Activated naive CD4-positive, alpha-beta T cell treated with anti-CD3 and anti-CD28 coated beads for 36 hours (primary cell): ENCODE data around the gene PLSCR2. TPM values are rescaled to one million over a fixed set of nuclear protein-coding genes. Genes with fewer than 3 reads are reported as not detected.
"Not testable (repeated sequence)": the region's sequence is repeated elsewhere in the genome, so short reads cannot be mapped to it uniquely, and the experiment has no call there.

ENCODE experiments used
- CTCF ChIA-PET: fragments of 350-600 bp; sonication (Branson Sonifier 250); formaldehyde crosslinking; loops from one replicate; lab custom pipeline; 2021; ENCODE audit warnings: antibody characterized with exemption; lab: Charles Lee
- DNase-seq: peaks from one replicate; pipeline ENCODE4 v3.0.0-alpha.2; 2020
- H3K27ac Mint-ChIP-seq: one replicate; pipeline ENCODE4 v1.8.0; 2021; ENCODE audit warnings: mild to moderate bottlenecking, mixed read lengths
- H3K27me3 Mint-ChIP-seq: one replicate; pipeline ENCODE4 v1.8.0; 2021; ENCODE audit warnings: low read depth, mixed read lengths
- H3K36me3 Mint-ChIP-seq: one replicate; pipeline ENCODE4 v1.8.0; 2021; ENCODE audit warnings: low read depth, mixed read lengths
- H3K4me1 Mint-ChIP-seq: one replicate; pipeline ENCODE4 v1.8.0; 2021; ENCODE audit warnings: low read depth, mixed read lengths
- H3K4me3 Mint-ChIP-seq: one replicate; pipeline ENCODE4 v1.8.0; 2021; ENCODE audit warnings: mild to moderate bottlenecking, moderate library complexity, mixed read lengths
- H3K9me3 Mint-ChIP-seq: one replicate; pipeline ENCODE4 v1.8.0; 2021; ENCODE audit warnings: mixed read lengths
- intact Hi-C: fragments of 100-400 bp; cut with micrococcal nuclease; formaldehyde crosslinking; loops from one replicate; pipeline ENCODE4 v1.15.1; 2023
- total RNA-seq, 2 experiments: library from RNA; stranded (reverse); gene quantifications; one replicate each; pipeline ENCODE4 v1.2.3, GENCODE V29; 2021

Gene PLSCR2
- total RNA-seq, 2 experiments from 2014 or later = not detected

DNA sequence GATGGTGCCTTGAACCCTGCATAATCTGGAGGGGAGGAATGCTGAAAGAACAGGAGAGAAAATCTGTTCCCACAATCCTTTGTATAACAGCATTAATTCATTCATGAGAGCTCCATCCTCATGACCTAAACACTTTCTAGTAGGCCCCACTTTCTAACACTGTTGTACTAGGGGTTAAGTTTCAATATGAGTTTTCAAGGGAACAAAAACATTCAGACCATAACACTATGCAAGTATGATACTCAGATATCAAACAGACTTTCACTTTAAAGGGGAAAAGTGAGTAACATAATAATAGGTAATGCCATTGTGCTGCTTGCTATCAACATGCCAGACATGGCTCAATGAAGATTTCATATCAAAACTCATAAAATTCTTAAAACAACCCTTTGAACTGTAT is 32.4 kb upstream of the PLSCR2 start:
- intact Hi-C loops = loop anchor here (1.0 kb wide), 1 partner anchor 32 kb away; the partner anchor contains the start of gene PLSCR2
- Mint-ChIP-seq H3K9me3 (peaks cover 3% of the 10 kb centered on the region), H3K36me3 (no peaks in the 10 kb centered on the region), H3K4me3 (no peak overlapping the region), H3K27me3 (no peaks in the 10 kb centered on the region), H3K4me1 (peaks cover 19% of the 10 kb centered on the region), H3K27ac (no peak overlapping the region)
- CTCF ChIA-PET = no interaction called here
- DNase-seq = no peak

DNA sequence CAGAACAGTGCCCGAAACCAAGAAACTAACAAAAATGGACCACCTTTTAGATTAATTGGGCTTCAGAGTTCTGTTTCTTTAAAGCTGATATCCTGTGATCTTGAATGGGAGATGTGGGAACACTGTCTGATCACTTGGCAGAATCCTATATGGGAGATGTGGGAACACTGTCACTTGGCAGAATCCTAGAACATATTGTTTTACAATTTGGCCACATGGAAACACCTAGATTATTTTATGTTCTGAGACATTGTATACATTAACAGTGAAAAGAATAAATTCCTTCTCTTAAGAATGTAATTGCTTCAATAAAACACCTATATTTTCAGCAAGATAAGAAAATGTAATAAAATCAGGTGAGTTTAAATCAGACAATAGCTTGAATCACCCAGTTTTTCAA is 30.3 kb upstream of the PLSCR2 start:
- peaks cover 3% of the 10 kb centered on the region for H3K9me3 Mint-ChIP-seq
- CTCF ChIA-PET = no interaction called here
- no peak overlapping the region for H3K27ac Mint-ChIP-seq
- peaks cover 22% of the 10 kb centered on the region for H3K4me1 Mint-ChIP-seq
- no peak for DNase-seq
- H3K36me3 Mint-ChIP-seq = no peaks in the 10 kb centered on the region
- H3K27me3 Mint-ChIP-seq = no peaks in the 10 kb centered on the region
- H3K4me3 Mint-ChIP-seq = no peak overlapping the region
- intact Hi-C loops = loop anchor here (2.0 kb wide), 1 partner anchor 45 kb away; the partner anchor contains the start of gene PLSCR1

DNA sequence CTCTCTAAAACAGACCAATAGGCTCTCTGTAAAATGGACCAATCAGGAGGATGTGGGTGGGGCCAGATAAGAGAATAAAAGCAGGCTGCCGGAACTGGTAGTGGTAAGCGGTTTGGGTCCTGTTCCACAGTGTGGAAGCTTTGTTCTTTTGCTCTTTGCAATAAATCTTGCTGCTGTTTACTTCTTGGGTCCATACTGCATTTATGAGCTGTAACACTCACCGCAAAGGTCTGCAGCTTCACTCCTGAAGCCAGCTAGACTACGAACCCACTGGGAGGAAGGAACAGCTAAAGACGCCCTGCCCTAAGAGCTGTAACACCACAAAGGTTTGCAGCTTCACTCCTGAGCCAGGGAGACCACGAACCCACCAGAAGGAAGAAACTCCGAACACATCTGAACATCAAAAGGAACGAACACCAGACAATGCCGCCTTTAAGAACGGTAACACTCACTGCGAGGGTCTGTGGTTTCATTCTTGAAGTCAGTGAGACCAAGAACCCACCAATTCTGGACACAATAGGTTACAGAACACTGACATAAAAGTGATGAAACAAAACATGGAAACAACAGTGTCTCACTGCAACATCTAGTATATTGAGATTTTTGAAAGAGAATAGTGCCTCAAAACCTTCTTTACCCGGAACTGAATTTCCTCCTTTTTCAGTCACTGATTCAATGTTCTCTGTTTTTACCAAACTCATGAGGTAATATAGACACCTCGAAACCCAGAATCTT is 28.8 kb upstream of the PLSCR2 start:
- Mint-ChIP-seq H3K4me3 (peak overlapping the region; percentile 71), H3K27ac (peak overlapping the region; percentile 41), H3K27me3 (no peaks in the 10 kb centered on the region), H3K36me3 (no peaks in the 10 kb centered on the region), H3K9me3 (peaks cover 3% of the 10 kb centered on the region), H3K4me1 (peaks cover 19% of the 10 kb centered on the region)
- CTCF ChIA-PET = no interaction called here
- intact Hi-C loops = loop anchor here (1.0 to 2.0 kb wide), 2 partner anchors 29 to 47 kb away; partner anchors contain the start of genes PLSCR1 and PLSCR2
- DNase-seq = peak; percentile 59

DNA sequence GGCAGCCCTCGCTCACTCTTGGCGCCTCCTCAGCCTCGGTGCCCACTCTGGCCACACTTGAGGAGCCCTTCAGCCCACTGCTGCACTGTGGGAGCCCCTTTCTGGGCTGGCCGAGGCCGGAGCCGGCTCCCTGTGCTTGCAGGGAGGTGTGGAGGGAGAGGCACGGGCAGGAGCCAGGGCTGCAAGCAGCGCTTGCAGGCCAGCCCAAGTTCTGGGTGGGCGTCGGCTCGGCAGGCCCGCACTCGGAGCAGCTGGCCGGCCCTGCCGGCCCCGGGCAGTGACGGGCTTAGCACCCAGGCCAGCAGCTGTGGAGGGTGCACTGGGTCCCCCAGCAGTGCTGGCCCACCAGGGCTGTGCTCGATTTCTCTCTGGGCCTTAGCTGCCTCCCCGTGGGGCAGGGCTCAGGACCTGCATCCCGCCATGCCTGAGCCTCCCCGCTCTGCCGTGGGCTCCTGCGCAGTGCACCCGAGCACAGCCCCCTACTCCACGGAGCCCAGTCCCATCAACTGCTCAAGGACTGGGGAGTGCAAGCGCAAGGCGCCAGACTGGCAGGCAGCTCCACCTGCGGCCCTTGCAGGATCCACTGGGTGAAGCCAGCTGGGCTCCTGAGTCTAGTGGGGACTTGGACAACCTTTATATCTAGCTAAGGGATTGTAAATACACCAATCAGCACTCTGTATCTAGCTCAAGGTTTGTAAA is 27.9 kb upstream of the PLSCR2 start:
- H3K27me3 Mint-ChIP-seq, H3K27ac Mint-ChIP-seq, H3K4me3 Mint-ChIP-seq, intact Hi-C loops, CTCF ChIA-PET, H3K9me3 Mint-ChIP-seq, DNase-seq, H3K36me3 Mint-ChIP-seq: not testable (repeated sequence)
- H3K4me1 Mint-ChIP-seq = peaks cover 11% of the 10 kb centered on the region

DNA sequence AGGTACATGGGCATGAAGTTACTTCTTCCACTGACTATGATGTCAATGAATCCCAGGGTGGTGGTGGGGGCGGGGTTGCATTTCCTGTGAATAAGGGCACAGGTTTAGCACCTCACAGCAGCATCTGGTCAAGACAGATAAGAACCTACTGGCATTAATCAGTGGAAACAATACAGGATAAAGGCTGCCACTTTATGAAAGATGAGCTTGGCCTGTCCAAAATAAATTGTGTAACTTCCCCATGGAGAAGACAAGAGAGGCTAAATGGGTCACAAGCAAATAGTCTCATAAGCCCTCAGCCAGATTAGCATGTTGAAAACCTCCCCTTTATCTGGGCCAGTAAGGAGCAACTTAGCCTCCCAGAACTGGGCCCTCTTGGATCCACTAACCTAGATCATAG is 27.4 kb upstream of the PLSCR2 start:
- Mint-ChIP-seq H3K27ac (no peak overlapping the region), H3K9me3 (peaks cover 5% of the 10 kb centered on the region), H3K4me1 (peaks cover 10% of the 10 kb centered on the region), H3K4me3 (no peak overlapping the region), H3K27me3 (peaks cover 8% of the 10 kb centered on the region), H3K36me3 (no peaks in the 10 kb centered on the region)
- intact Hi-C loops = no loop called here
- CTCF ChIA-PET = no interaction called here
- peak; percentile 17 for DNase-seq

DNA sequence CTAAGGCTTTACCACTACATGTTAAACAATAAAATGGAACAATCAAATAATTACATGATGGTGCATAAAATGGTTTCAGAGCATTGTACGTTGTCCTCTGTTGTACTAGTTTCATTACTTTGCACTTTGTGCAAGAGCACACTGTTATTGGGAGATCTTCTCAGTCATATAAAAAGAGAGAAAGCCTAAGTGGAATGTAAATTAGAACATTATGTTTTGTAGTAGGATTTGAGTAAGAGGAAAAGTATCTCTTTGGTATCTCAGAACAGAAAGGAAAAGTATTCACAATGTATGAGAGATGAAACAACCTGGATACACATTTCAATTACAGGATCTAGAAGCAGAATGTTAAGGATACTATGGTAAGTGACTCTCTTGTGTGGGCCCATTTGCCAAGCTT is 26.9 kb upstream of the PLSCR2 start:
- Mint-ChIP-seq H3K4me1 (peaks cover 7% of the 10 kb centered on the region), H3K27me3 (peaks cover 8% of the 10 kb centered on the region), H3K9me3 (peaks cover 5% of the 10 kb centered on the region), H3K36me3 (no peaks in the 10 kb centered on the region), H3K27ac (no peak overlapping the region), H3K4me3 (no peak overlapping the region)
- intact Hi-C loops = no loop called here
- CTCF ChIA-PET = no interaction called here
- DNase-seq = no peak

DNA sequence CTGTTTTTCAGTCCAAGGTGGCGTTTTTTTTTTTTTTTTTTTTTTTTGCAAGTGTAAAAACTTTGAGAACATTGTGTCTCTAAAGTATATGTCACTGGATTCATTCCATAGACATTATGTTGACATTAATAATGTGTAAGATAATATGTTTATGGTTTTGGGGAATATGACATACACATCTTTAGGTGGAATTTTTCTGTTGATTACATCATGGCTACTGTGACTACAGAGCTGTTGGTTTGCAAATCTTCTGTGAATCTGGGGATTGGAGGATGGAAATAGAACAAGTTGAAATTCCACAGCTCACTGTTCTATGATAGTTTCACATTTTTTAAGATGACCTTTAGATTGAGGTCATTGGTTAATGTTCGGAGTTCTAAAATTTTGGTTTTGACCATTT is 24.4 kb upstream of the PLSCR2 start:
- CTCF ChIA-PET = no interaction called here
- Mint-ChIP-seq H3K9me3 (peaks cover 11% of the 10 kb centered on the region), H3K27ac (no peak overlapping the region)

DNA sequence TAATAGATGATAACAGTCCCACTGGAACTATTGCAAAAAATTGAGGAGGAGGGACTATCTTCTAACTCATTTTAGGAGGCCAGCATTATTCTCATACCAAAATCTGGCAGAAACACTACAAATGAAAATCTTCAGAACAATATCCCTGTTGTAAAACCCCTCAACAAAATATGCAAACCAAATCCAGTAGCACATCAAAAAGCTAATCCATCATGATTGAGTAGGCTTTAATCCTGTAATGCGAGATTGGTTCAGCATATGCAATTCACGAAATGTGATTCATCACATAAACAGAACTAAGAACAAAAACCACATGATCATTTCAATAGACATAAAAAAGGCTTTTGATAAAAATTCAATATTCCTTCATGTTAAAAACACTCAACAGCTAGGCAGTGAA is 23.9 kb upstream of the PLSCR2 start:
- DNase-seq = no peak
- H3K4me1 Mint-ChIP-seq = peaks cover 5% of the 10 kb centered on the region
- intact Hi-C loops = no loop called here
- H3K4me3 Mint-ChIP-seq = no peak overlapping the region
- peaks cover 15% of the 10 kb centered on the region for H3K9me3 Mint-ChIP-seq
- H3K36me3 Mint-ChIP-seq = no peaks in the 10 kb centered on the region
- CTCF ChIA-PET = no interaction called here
- H3K27ac Mint-ChIP-seq = no peak overlapping the region
- peaks cover 8% of the 10 kb centered on the region for H3K27me3 Mint-ChIP-seq

More for the DNA sequence above, 24.4 kb upstream of the PLSCR2 start:
- no peak for DNase-seq
- Mint-ChIP-seq H3K27me3 (peaks cover 8% of the 10 kb centered on the region), H3K4me1 (peaks cover 7% of the 10 kb centered on the region), H3K36me3 (no peaks in the 10 kb centered on the region), H3K4me3 (no peak overlapping the region)
- intact Hi-C loops = no loop called here

DNA sequence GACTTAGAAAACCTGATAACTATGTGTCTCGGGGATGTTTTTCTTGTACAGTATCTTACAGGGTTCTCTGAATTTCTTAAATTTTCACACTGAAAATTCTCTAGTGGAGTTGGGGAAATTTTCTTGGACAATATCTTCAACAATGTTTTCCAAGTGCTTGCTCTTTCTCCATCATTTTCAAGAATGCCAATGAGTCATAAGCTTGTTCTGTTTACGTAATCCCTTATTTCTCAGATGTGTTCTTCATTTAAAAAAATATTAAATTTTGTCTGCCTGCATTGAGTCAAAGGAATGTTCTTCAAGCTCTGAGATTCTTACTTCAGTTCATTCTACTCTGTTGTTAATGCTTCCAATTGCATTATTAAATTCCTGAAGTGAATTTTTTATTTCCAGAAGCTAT is 21.9 kb upstream of the PLSCR2 start:
- no peak for DNase-seq
- Mint-ChIP-seq H3K4me1 (peaks cover 2% of the 10 kb centered on the region), H3K27me3 (peaks cover 14% of the 10 kb centered on the region), H3K27ac (no peak overlapping the region), H3K4me3 (no peak overlapping the region), H3K9me3 (peaks cover 12% of the 10 kb centered on the region), H3K36me3 (no peaks in the 10 kb centered on the region)
- CTCF ChIA-PET = no interaction called here
- intact Hi-C loops = no loop called here

DNA sequence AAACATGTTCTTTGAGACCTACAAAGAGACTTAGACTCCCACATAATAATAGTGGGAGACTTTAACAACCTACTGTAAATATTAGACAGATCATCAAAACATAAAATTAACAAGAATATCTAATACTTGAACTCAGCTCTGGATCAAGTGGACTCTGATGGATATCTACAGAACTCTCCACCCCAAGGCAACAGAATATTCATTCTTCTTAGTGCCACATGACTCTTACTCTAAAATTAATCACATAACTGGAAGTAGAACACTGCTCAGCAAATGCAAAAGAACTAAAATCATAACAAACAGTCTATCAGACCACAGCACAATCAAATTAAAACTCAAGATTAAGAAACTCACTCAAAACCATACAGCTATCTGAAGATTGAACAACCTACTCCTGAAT is 15.9 kb upstream of the PLSCR2 start:
- H3K27me3 Mint-ChIP-seq = peaks cover 12% of the 10 kb centered on the region
- no peak for DNase-seq
- H3K4me1 Mint-ChIP-seq = no peaks in the 10 kb centered on the region
- intact Hi-C loops = no loop called here
- no peak overlapping the region for H3K4me3 Mint-ChIP-seq
- H3K9me3 Mint-ChIP-seq = peaks cover 17% of the 10 kb centered on the region
- no peaks in the 10 kb centered on the region for H3K36me3 Mint-ChIP-seq
- no peak overlapping the region for H3K27ac Mint-ChIP-seq
- CTCF ChIA-PET = no interaction called here

DNA sequence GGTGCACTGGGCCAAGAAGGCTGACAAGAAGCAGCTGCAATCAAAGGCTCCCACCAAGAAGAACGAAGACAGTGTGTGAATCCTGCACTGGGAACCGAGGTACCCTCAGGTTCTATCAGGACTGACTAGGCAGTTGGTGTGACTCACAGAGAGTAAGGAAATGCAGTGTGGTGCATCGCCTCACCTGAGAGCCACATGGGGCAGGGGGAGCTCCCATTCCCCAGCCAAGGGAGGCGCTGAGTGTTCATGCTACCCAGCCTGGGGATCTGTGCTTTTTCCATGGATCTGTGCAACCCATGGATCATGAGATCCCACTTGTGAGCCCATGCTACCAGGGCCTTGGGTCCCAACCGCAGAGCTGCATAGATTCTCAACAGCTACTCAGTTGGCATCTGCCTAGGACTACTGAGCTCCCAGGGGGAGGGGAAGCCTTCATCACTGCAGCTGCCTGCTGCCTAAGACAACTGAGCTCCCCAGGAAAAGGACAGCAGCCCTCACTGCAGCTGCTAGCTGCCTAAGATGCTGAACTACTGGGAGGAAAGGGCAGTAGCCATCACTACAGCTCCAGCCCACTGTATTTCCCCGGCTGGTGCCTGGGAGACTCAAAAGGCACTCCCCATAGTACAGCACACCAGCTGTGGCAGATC is 6.9 kb upstream of the PLSCR2 start:
- no peak overlapping the region for H3K27ac Mint-ChIP-seq
- peaks cover 9% of the 10 kb centered on the region for H3K27me3 Mint-ChIP-seq
- CTCF ChIA-PET = no interaction called here
- H3K4me3 Mint-ChIP-seq = no peak overlapping the region
- no peaks in the 10 kb centered on the region for H3K9me3 Mint-ChIP-seq
- no peaks in the 10 kb centered on the region for H3K4me1 Mint-ChIP-seq
- intact Hi-C loops = no loop called here
- no peak for DNase-seq
- H3K36me3 Mint-ChIP-seq = no peaks in the 10 kb centered on the region

DNA sequence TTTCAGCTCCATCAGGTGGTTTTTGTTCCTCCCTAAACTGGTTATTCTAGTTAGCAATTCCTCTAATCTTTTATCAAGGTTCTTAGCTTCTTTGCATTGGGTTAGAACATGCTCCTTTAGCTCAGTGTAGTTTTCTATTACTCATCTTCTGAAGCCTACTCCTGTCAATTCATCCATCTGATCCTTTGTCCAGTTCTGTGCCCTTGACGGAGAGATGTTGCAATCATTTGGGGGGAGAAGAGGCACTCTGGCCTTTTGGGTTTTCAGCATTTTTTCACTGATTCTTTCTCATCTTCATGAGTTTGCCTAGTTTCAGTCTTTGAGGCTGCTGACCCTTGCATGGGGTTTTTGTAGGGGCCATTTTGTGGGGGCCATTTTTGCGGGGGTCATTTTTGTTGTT is 5.6 kb upstream of the PLSCR2 start:
- CTCF ChIA-PET = interaction anchor here (0.7 kb wide), 1 partner anchor 1122 kb away, joined by 3 read pairs; no protein-coding TSS in a partner anchor
- H3K4me3 Mint-ChIP-seq, H3K27ac Mint-ChIP-seq, intact Hi-C loops, H3K4me1 Mint-ChIP-seq, H3K27me3 Mint-ChIP-seq, H3K9me3 Mint-ChIP-seq, DNase-seq, H3K36me3 Mint-ChIP-seq: not testable (repeated sequence)
